ENCODE measurements around the gene GEMIN8. TPM values are rescaled to one million over a fixed set of nuclear protein-coding genes. Genes with fewer than 3 reads are reported as not detected.

Gene GEMIN8
- total and polyA plus RNA-seq, 2 donors (not counting 1 experiment from before 2014, with no cell fraction given), result 20.6 to 26.1 TPM

DNA sequence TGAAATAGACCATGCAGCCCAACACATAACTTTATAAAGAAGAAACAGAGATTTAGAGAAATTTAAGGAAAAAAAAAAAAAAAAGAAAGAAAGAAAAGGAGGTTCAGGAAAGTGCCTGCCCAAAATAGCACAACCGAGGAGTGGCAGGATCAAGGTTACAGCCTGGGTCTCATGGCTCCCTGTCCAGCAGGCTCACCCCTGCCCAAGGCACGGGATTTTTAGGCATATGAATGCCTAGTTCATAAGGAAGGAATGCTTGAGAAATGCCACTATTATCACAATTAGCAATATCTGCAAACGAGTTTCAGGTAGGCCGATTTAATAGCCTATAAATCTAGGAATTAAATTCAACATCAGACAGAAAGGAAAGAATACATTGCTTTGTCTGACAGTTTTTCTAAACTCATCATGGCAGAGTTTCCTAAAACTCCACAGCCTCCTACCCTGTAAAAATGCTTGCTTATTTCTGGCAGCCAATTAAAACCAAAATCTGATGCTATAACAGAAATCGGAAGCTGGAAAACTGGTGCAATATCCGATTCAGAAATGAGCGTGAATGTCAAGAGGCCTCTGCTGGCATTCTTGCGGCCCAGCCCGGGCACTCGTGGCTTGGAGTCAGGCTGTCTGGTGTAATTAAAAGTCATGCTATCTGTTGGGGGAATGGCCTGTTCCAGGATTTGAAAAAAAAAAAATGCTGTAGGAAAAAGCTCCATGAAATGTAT, 63.5 kb downstream of the GEMIN8 start:
- no peak overlapping the region for H3K4me3 Mint-ChIP-seq
- no peaks in the 10 kb centered on the region for H3K9me3 Mint-ChIP-seq (ENCODE audit: insufficient read depth)
- no peak overlapping the region for H3K27ac ChIP-seq (ENCODE audit: low read length in 2 of 2)
- no peaks in the 10 kb centered on the region for H3K27me3 Mint-ChIP-seq
- H3K4me1 Mint-ChIP-seq, result no peaks in the 10 kb centered on the region
- no peak overlapping the region for H2AFZ ChIP-seq (ENCODE audit: insufficient read depth, low read depth, low read length, poor library complexity, severe bottlenecking)
- H3K27me3 ChIP-seq (replicated peaks in 1 of 4; ENCODE audit: control extremely low read depth in 1 of 4, control insufficient read depth in 3 of 4, insufficient read depth in 4 of 4, low read length in 3 of 4), result no peaks in the 10 kb centered on the region
- no peak overlapping the region for H3K9ac ChIP-seq (ENCODE audit: low read length)
- no peaks in the 10 kb centered on the region for H3K4me1 ChIP-seq (ENCODE audit: control insufficient read depth in 2 of 2, insufficient read depth in 2 of 2, low read length in 2 of 2)
- WGBS (ENCODE audit: insufficient coverage), result 100% methylated on average over 4 of the region's 10 CpGs
- no peaks in the 10 kb centered on the region for H3K79me2 ChIP-seq (ENCODE audit: control insufficient read depth, insufficient read depth, low read length)
- TF ChIP-seq EZH2 (IDR thresholded peaks at IDR 0.05; ENCODE audit: borderline replicate concordance, insufficient read depth, low read depth, low read length, poor library complexity, severe bottlenecking) (no peak), CTCF (IDR thresholded peaks at IDR 0.05) (no peak)
- H3K4me2 ChIP-seq (replicated peaks; ENCODE audit: low read depth, low read length, poor library complexity, severe bottlenecking), result no peak overlapping the region
- ATAC-seq (ENCODE audit: low read depth) (no peak), DNase-seq (no peak)
- CTCF ChIA-PET, result interaction anchor here (0.7 kb wide), 1 partner anchor 121 kb away, joined by 4 read pairs; no protein-coding TSS in a partner anchor
- no peaks in the 10 kb centered on the region for H3K9me3 ChIP-seq (ENCODE audit: control extremely low read depth in 1 of 3, control insufficient read depth in 2 of 3, insufficient read depth in 1 of 3, low read length in 2 of 3)
- no peak overlapping the region for H3K27ac Mint-ChIP-seq
- H4K20me1 ChIP-seq (ENCODE audit: control insufficient read depth, insufficient read depth, low read length, poor library complexity, severe bottlenecking), result no peaks in the 10 kb centered on the region
- POLR2A ChIA-PET, result no interaction called here
- H3K36me3 ChIP-seq (replicated peaks in 1 of 2; ENCODE audit: control extremely low read depth in 1 of 2, control insufficient read depth in 1 of 2, extremely low read depth in 1 of 2, insufficient read depth in 2 of 2, low read length in 1 of 2), result no peaks in the 10 kb centered on the region
- intact Hi-C loops (cut with micrococcal nuclease), result no loop called here
- no peak overlapping the region for H3K4me3 ChIP-seq (ENCODE audit: control extremely low read depth in 1 of 5, extremely low read depth in 1 of 5, insufficient read depth in 1 of 5, low read depth in 2 of 5, low read length in 4 of 5)

GRCh38 chrX:13965531-13965930, 64.2 kb downstream of the GEMIN8 start:
- Histone ChIP-seq H4K20me1 (ENCODE audit: control insufficient read depth, insufficient read depth, low read length, poor library complexity, severe bottlenecking) (no peaks in the 10 kb centered on the region), H2AFZ (ENCODE audit: insufficient read depth, low read depth, low read length, poor library complexity, severe bottlenecking) (no peak overlapping the region), H3K4me1 (ENCODE audit: control insufficient read depth in 2 of 2, insufficient read depth in 2 of 2, low read length in 2 of 2) (no peaks in the 10 kb centered on the region), H3K9ac (ENCODE audit: low read length) (no peak overlapping the region), H3K27ac (ENCODE audit: low read length in 2 of 2) (no peak overlapping the region), H3K9me3 (ENCODE audit: control extremely low read depth in 1 of 3, control insufficient read depth in 2 of 3, insufficient read depth in 1 of 3, low read length in 2 of 3) (no peaks in the 10 kb centered on the region), H3K79me2 (ENCODE audit: control insufficient read depth, insufficient read depth, low read length) (no peaks in the 10 kb centered on the region), H3K4me3 (ENCODE audit: control extremely low read depth in 1 of 5, extremely low read depth in 1 of 5, insufficient read depth in 1 of 5, low read depth in 2 of 5, low read length in 4 of 5) (no peak overlapping the region), H3K4me2 (replicated peaks; ENCODE audit: low read depth, low read length, poor library complexity, severe bottlenecking) (no peak overlapping the region), H3K27me3 (replicated peaks in 1 of 4; ENCODE audit: control extremely low read depth in 1 of 4, control insufficient read depth in 3 of 4, insufficient read depth in 4 of 4, low read length in 3 of 4) (no peaks in the 10 kb centered on the region), H3K36me3 (replicated peaks in 1 of 2; ENCODE audit: control extremely low read depth in 1 of 2, control insufficient read depth in 1 of 2, extremely low read depth in 1 of 2, insufficient read depth in 2 of 2, low read length in 1 of 2) (no peaks in the 10 kb centered on the region)
- ChIA-PET CTCF (no interaction called here), POLR2A (no interaction called here)
- Mint-ChIP-seq H3K27ac (no peak overlapping the region), H3K4me1 (no peaks in the 10 kb centered on the region), H3K9me3 (ENCODE audit: insufficient read depth) (no peaks in the 10 kb centered on the region), H3K4me3 (no peak overlapping the region), H3K27me3 (no peaks in the 10 kb centered on the region)
- ATAC-seq (ENCODE audit: low read depth) (no peak), DNase-seq (no peak)
- intact Hi-C loops (cut with micrococcal nuclease), result no loop called here
- no CpG with 5 or more reads among the region's 6 CpGs for WGBS (ENCODE audit: insufficient coverage)
- TF ChIP-seq CTCF (IDR thresholded peaks at IDR 0.05) (no peak), EZH2 (IDR thresholded peaks at IDR 0.05; ENCODE audit: borderline replicate concordance, insufficient read depth, low read depth, low read length, poor library complexity, severe bottlenecking) (no peak)
